OCI-LY3 (cell line): ENCODE results near the gene CBLN2.

Source experiments
- EZH2phosphoT487 ChIP-seq: fragments of 200-600 bp; shearing (Covaris generic); IDR thresholded peaks from 2 replicates; pipeline ENCODE4 v1.6.1; 2018; ENCODE audit warnings: antibody characterized with exemption, mixed run types, low read depth
- TF ChIP-seq, protein P1 (sequence below): fragments of 200-600, 300-600 bp; sonication (generic); IDR thresholded peaks from 2 replicates; pipeline ENCODE4 v1.5.1; 2014; ENCODE audit warnings: antibody characterized with exemption, low read length, low read depth

DNA sequence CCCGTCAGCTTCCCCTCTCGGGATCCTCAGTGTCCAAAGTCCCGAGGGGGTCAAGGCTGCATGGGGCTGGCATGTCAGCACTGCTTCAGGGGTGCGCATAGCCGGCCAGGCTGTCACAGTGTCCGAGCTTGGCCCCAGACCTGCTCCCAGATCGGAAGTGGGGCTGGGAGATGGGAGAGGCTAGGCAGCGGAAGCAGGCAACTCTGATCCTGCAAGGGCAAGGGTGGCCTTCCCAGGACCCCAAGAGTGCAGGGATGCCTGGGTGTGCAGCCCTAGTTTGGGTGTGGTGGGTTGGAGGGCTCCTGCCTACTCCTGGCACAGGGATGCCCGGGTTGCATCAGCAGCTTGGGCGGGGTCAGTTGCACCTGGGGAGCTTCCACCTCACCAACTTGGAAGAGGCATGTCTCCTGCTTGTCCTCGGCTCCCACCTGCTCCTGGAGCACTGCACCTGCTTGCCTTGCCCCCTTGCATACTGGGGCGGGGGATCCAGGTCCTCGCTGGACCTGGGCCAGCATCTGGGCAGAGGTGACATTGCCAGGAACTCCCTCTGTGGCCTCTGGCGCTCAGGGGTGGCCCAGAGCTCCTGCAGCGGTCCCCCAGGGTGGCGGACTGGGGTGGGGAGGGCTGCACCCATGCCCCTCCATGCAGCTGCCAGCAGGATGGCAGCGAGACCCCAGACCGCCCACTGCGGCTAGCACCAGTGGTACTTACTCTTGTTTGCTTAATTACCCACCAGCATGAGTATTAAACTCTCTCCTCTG, 41.3 kb downstream of the CBLN2 start:
- TF ChIP-seq, protein P1, sequence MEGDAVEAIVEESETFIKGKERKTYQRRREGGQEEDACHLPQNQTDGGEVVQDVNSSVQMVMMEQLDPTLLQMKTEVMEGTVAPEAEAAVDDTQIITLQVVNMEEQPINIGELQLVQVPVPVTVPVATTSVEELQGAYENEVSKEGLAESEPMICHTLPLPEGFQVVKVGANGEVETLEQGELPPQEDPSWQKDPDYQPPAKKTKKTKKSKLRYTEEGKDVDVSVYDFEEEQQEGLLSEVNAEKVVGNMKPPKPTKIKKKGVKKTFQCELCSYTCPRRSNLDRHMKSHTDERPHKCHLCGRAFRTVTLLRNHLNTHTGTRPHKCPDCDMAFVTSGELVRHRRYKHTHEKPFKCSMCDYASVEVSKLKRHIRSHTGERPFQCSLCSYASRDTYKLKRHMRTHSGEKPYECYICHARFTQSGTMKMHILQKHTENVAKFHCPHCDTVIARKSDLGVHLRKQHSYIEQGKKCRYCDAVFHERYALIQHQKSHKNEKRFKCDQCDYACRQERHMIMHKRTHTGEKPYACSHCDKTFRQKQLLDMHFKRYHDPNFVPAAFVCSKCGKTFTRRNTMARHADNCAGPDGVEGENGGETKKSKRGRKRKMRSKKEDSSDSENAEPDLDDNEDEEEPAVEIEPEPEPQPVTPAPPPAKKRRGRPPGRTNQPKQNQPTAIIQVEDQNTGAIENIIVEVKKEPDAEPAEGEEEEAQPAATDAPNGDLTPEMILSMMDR, result no peak
- no peak for TF ChIP-seq EZH2phosphoT487
